Prostate gland (tissue), 2 donors: ENCODE results near the gene ITFG1. TPM values are rescaled to one million over a fixed set of nuclear protein-coding genes. Genes with fewer than 3 reads are reported as not detected.
"Not testable (repeated sequence)": the region's sequence is repeated elsewhere in the genome, so short reads cannot be mapped to it uniquely, and the experiment has no call there.

Source experiments
- DNase-seq: peaks from one replicate; pipeline ENCODE4 v3.0.0-alpha.2; 2019; ENCODE audit warnings: low spot score
- H3K27ac ChIP-seq, 2 donors: fragments of 200-600 bp; sonication (generic); 2 replicates each; pipeline ENCODE4 v1.5.1; 2017 to 2019
- H3K27me3 ChIP-seq: fragments of 200-600 bp; sonication (generic); replicated peaks from 2 replicates; pipeline ENCODE4 v1.5.1; 2019; ENCODE audit not compliant: insufficient read depth
- H3K36me3 ChIP-seq, 2 donors: fragments of 200-600 bp; sonication (generic); 1 replicate in 1 of 2; 2 replicates in 1 of 2; pipeline versions ENCODE4 v1.5.1 to v1.8.1; 2017 to 2019
- H3K4me1 ChIP-seq: fragments of 200-600 bp; sonication (generic); replicated peaks from 2 replicates; pipeline ENCODE4 v1.5.1; 2019
- H3K4me3 ChIP-seq, 2 donors: fragments of 200-600 bp; sonication (generic); 2 replicates each; pipeline ENCODE4 v1.5.1; 2017 to 2019
- H3K9me3 ChIP-seq: fragments of 200-600 bp; sonication (generic); 2 replicates; pipeline ENCODE4 v1.5.1; 2017
- CTCF ChIP-seq, 4 experiments: fragments of 200-600 bp in 2 of 4; fragments of 450-650 bp in 2 of 4; sonication (generic) in 2 of 4; IDR thresholded peaks; 1 replicate in 3 of 4; 2 replicates in 1 of 4; pipeline ENCODE4 v1.5.1; 2016 to 2019; ENCODE audit warnings: antibody characterized with exemption in 4 of 4, mild to moderate bottlenecking in 2 of 4, moderate library complexity in 2 of 4
- POLR2A ChIP-seq: fragments of 450-650 bp; IDR thresholded peaks from one replicate; pipeline ENCODE4 v1.6.1; 2016; ENCODE audit warnings: antibody characterized with exemption, mild to moderate bottlenecking
- POLR2AphosphoS5 ChIP-seq: sonication (generic); formaldehyde crosslinking; IDR thresholded peaks from one replicate; pipeline ENCODE4 v1.6.1; 2017; ENCODE audit warnings: antibody characterized with exemption
- WGBS: methylation state at CpG from one replicate; pipeline ENCODE4 v1.1.5; 2018; 5-methylcytosine and 5-hydroxymethylcytosine counted together
- intact Hi-C: fragments of 100-400 bp; cut with DNase I; formaldehyde crosslinking; loops from one replicate; pipeline ENCODE4 v1.14.2; 2022
- total RNA-seq, 2 donors: library from RNA; depleted of rRNA; stranded (reverse); fragments of >200 nt; gene quantifications; one replicate each; pipeline ENCODE4 v1.1.0, GENCODE V29; 2016

ITFG1 gene
- total RNA-seq, 2 donors from 2014 or later, result 49.1 to 104 TPM

- intact Hi-C loops, result loop anchor here (10.0 kb wide), 1 partner anchor 324 kb away; the partner anchor contains the start of gene NETO2
- TF ChIP-seq POLR2A (no peak), CTCF (IDR thresholded peaks at IDR 0.05) (no peak), POLR2AphosphoS5 (no peak)
- Histone ChIP-seq H3K4me3 (no peak overlapping the region), H3K27ac (no peak overlapping the region), H3K9me3 (no peaks in the 10 kb centered on the region), H3K27me3 (no peaks in the 10 kb centered on the region), H3K4me1 (no peaks in the 10 kb centered on the region), H3K36me3 (no peaks in the 10 kb centered on the region)
- WGBS, result 100% methylated on average over 1 of the region's 1 CpG
- DNase-seq, result no peak
Measured at GRCh38 chr16:47469227-47469626, 8.4 kb upstream of the ITFG1 start.

- H3K27ac ChIP-seq, H3K4me3 ChIP-seq, H3K36me3 ChIP-seq, H3K9me3 ChIP-seq, DNase-seq, H3K4me1 ChIP-seq, H3K27me3 ChIP-seq: not testable (repeated sequence)
- 96% methylated on average over 7 of the region's 7 CpGs for WGBS
- intact Hi-C loops, result loop anchor here (10.0 kb wide), 1 partner anchor 323 kb away; the partner anchor contains the start of gene NETO2
Measured at GRCh38 chr16:47468070-47468689, 7.3 kb upstream of the ITFG1 start.

- TF ChIP-seq CTCF (IDR thresholded peaks at IDR 0.05) (no peak), POLR2AphosphoS5 (no peak), POLR2A (no peak)
- Histone ChIP-seq H3K27ac (no peak overlapping the region), H3K27me3 (no peaks in the 10 kb centered on the region), H3K4me1 (no peaks in the 10 kb centered on the region), H3K36me3 (no peaks in the 10 kb centered on the region), H3K9me3 (no peaks in the 10 kb centered on the region), H3K4me3 (no peak overlapping the region)
- WGBS, result 99% methylated on average over 2 of the region's 2 CpGs
- intact Hi-C loops, result loop anchor here (10.0 kb wide), 1 partner anchor 323 kb away; the partner anchor contains the start of gene NETO2
- DNase-seq, result no peak
Measured at GRCh38 chr16:47467501-47467900, 6.6 kb upstream of the ITFG1 start.

GRCh38 chr16:47465919-47466630 is 5.2 kb upstream of the ITFG1 start:
- Histone ChIP-seq H3K4me1 (no peaks in the 10 kb centered on the region), H3K9me3 (no peaks in the 10 kb centered on the region), H3K36me3 (no peaks in the 10 kb centered on the region), H3K4me3 (no peak overlapping the region), H3K27me3 (no peaks in the 10 kb centered on the region), H3K27ac (no peak overlapping the region)
- DNase-seq, result no peak
- TF ChIP-seq POLR2A, result no peak
- TF ChIP-seq POLR2AphosphoS5, result no peak
- TF ChIP-seq CTCF (IDR thresholded peaks at IDR 0.05), result no peak
- 67% methylated on average over 2 of the region's 2 CpGs for WGBS
- intact Hi-C loops, result loop anchor here (10.0 kb wide), 1 partner anchor 321 kb away; the partner anchor contains the start of gene NETO2

GRCh38 chr16:47463771-47464624 is 3.1 kb upstream of the ITFG1 start:
- no peak overlapping the region for H3K4me3 ChIP-seq
- no peak for DNase-seq
- 60% methylated on average over 11 of the region's 11 CpGs for whole genome bisulfite sequencing
- intact Hi-C loops, result loop anchor here (10.0 kb wide), 1 partner anchor 319 kb away; the partner anchor contains the start of gene NETO2
- H3K36me3 ChIP-seq, result no peaks in the 10 kb centered on the region
- no peak overlapping the region for H3K27ac ChIP-seq
- no peaks in the 10 kb centered on the region for H3K9me3 ChIP-seq
- H3K27me3 ChIP-seq, result no peaks in the 10 kb centered on the region
- no peak for TF ChIP-seq CTCF (IDR thresholded peaks at IDR 0.05)
- TF ChIP-seq POLR2AphosphoS5, result no peak
- no peaks in the 10 kb centered on the region for H3K4me1 ChIP-seq
